K562 (cell line): ENCODE measurements around the gene GAB2. TPM values are rescaled to one million over a fixed set of nuclear protein-coding genes. Genes with fewer than 3 reads are reported as not detected.

Source experiments
- ATF7 ChIP-seq: fragments of 450-650 bp; IDR thresholded peaks from 2 replicates; pipeline ENCODE4 v1.7.1; 2014; ENCODE audit warnings: mild to moderate bottlenecking, moderate library complexity
- CBX5 ChIP-seq: IDR thresholded peaks from 2 replicates; pipeline ENCODE4 v1.6.1; 2014; ENCODE audit warnings: low read depth, borderline replicate concordance
- CREM ChIP-seq: IDR thresholded peaks from 2 replicates; pipeline ENCODE4 v1.6.1; 2014; ENCODE audit warnings: antibody characterized with exemption, low read depth
- DACH1 ChIP-seq: fragments of 450-650 bp; IDR thresholded peaks from 2 replicates; pipeline ENCODE4 v1.6.1; 2018; ENCODE audit not compliant: partially characterized antibody
- DLX4 ChIP-seq: fragments of 250-450 bp; sonication (Bioruptor Pico); IDR thresholded peaks from 2 replicates; pipeline ENCODE4 v1.6.1; 2021; ENCODE audit warnings: mild to moderate bottlenecking
- EWSR1 ChIP-seq: fragments of 450-650 bp; IDR thresholded peaks from 2 replicates; pipeline ENCODE4 v1.6.1; 2018; ENCODE audit warnings: borderline replicate concordance, mild to moderate bottlenecking, low read depth, moderate library complexity; ENCODE audit not compliant: partially characterized antibody
- GATAD2A ChIP-seq: fragments of 450-650 bp; IDR thresholded peaks from 2 replicates; pipeline ENCODE4 v1.6.1; 2017
- HSF4 ChIP-seq: fragments of 250-450 bp; sonication (Bioruptor Pico); IDR thresholded peaks from 2 replicates; pipeline ENCODE4 v2.1.2; 2022; ENCODE audit warnings: mild to moderate bottlenecking, moderate library complexity, borderline replicate concordance
- KAT7 ChIP-seq: sonication (generic); formaldehyde crosslinking; IDR thresholded peaks from 2 replicates; pipeline ENCODE4 v1.8.0; 2022; ENCODE audit warnings: missing genetic modification reagents, mild to moderate bottlenecking, borderline replicate concordance
- KLF13 ChIP-seq: fragments of 450-650 bp; IDR thresholded peaks from 2 replicates; pipeline ENCODE4 v1.6.1; 2016; ENCODE audit warnings: missing genetic modification characterization, low read depth, mild to moderate bottlenecking, missing compliant biosample characterization, moderate library complexity, borderline replicate concordance
- L3MBTL2 ChIP-seq: fragments of 450-650 bp; IDR thresholded peaks from 2 replicates; pipeline ENCODE4 v1.6.1; 2016; ENCODE audit warnings: mild to moderate bottlenecking, moderate library complexity
- MBD2 ChIP-seq: sonication (generic); IDR thresholded peaks from 2 replicates; pipeline ENCODE4 v1.6.1; 2016; ENCODE audit warnings: low read depth, borderline replicate concordance
- MLX ChIP-seq, 2 experiments: fragments of 450-650 bp in 1 of 2; sonication (generic) in 1 of 2; formaldehyde crosslinking; conservative IDR thresholded peaks; 2 replicates each; pipeline versions ENCODE4 v1.4.0 to v1.8.1; 2020 to 2022; ENCODE audit warnings: mild to moderate bottlenecking in 1 of 2, missing genetic modification reagents in 1 of 2
- MTA3 ChIP-seq: fragments of 450-650 bp; formaldehyde crosslinking; IDR thresholded peaks from 2 replicates; pipeline ENCODE4 v1.6.1; 2017; ENCODE audit warnings: mild to moderate bottlenecking, borderline replicate concordance
- NCOA4 ChIP-seq: fragments of 450-650 bp; IDR thresholded peaks from 2 replicates; pipeline ENCODE4 v1.6.1; 2018; ENCODE audit warnings: mild to moderate bottlenecking; ENCODE audit not compliant: partially characterized antibody
- NFATC3 ChIP-seq: fragments of 450-650 bp; IDR thresholded peaks from 2 replicates; pipeline ENCODE4 v1.6.1; 2017; ENCODE audit warnings: mild to moderate bottlenecking
- NFXL1 ChIP-seq: fragments of 450-650 bp; formaldehyde crosslinking; IDR thresholded peaks from 2 replicates; pipeline ENCODE4 v1.4.0; 2021; ENCODE audit warnings: mild to moderate bottlenecking
- PTBP1 ChIP-seq: fragments of 200-400 bp; formaldehyde crosslinking; IDR thresholded peaks from 2 replicates; pipeline ENCODE4 v1.6.1; 2017; ENCODE audit warnings: low read depth, low read length
- STAT5A ChIP-seq: IDR thresholded peaks from 2 replicates; pipeline ENCODE4 v1.6.1; 2012; ENCODE audit warnings: low read length, inconsistent platforms, borderline replicate concordance
- TAF7 ChIP-seq: fragments of 450-650 bp; IDR thresholded peaks from 2 replicates; pipeline ENCODE4 v1.6.1; 2016; ENCODE audit warnings: missing genetic modification characterization, missing compliant biosample characterization
- TARDBP ChIP-seq: fragments of 450-650 bp; IDR thresholded peaks from 2 replicates; pipeline ENCODE4 v1.6.1; 2016
- ZBTB34 ChIP-seq: fragments of 250-450 bp; sonication (Bioruptor Pico); IDR thresholded peaks from 2 replicates; pipeline ENCODE4 v1.8.0; 2021; ENCODE audit warnings: mild to moderate bottlenecking, moderate library complexity
- ZEB2 ChIP-seq: fragments of 450-650 bp; IDR thresholded peaks from 2 replicates; pipeline ENCODE4 v1.6.1; 2016
- ZNF124 ChIP-seq: sonication (generic); formaldehyde crosslinking; IDR thresholded peaks from 2 replicates; pipeline ENCODE4 v1.8.1; 2022; ENCODE audit warnings: missing genetic modification reagents
- ZNF239 ChIP-seq: fragments of 250-450 bp; sonication (Bioruptor Pico); IDR thresholded peaks from 2 replicates; pipeline ENCODE4 v1.4.0; 2020; ENCODE audit warnings: mild to moderate bottlenecking
- ZNF3 ChIP-seq: fragments of 250-450 bp; sonication (Bioruptor Pico); IDR thresholded peaks from 2 replicates; pipeline ENCODE4 v1.5.0; 2021; ENCODE audit warnings: mild to moderate bottlenecking, moderate library complexity
- ZNF445 ChIP-seq: fragments of 250-450 bp; sonication (Bioruptor Pico); IDR thresholded peaks from 2 replicates; pipeline ENCODE4 v1.4.0; 2020; ENCODE audit warnings: low read depth, mild to moderate bottlenecking, moderate library complexity
- ZNF583 ChIP-seq: fragments of 250-450 bp; sonication (Bioruptor Pico); IDR thresholded peaks from 2 replicates; pipeline ENCODE4 v1.4.0; 2020
- ZNF584 ChIP-seq: fragments of 200-800 bp; sonication (Bioruptor generic); IDR thresholded peaks from 2 replicates; pipeline ENCODE4 v1.6.1; 2016; ENCODE audit warnings: low read depth, mild to moderate bottlenecking, missing genetic modification characterization, missing compliant biosample characterization
- ZNF764 ChIP-seq: fragments of 250-450 bp; sonication (Bioruptor Pico); IDR thresholded peaks from 2 replicates; pipeline ENCODE4 v1.4.0; 2020; ENCODE audit warnings: low read depth, mild to moderate bottlenecking, moderate library complexity
- polyA plus RNA-seq, 8 experiments: library from polyadenylated mRNA; depleted of rRNA in 4 of 8; stranded (reverse) in 5 of 8; unstranded in 3 of 8; fragments of >200 nt; fragmentation: Nextera tagmentation in 2 of 8; fragmentation: Illumina TruSeq in 1 of 8; extraction: Ambion mirVana in 2 of 8; extraction: Trizol in 1 of 8; gene quantifications; 2 replicates each; pipeline versions ENCODE4 v1.2.1 to v1.2.3, GENCODE V29; 2011 to 2014; ENCODE audit warnings: inconsistent platforms in 1 of 8, missing spikeins in 1 of 8
- total RNA-seq, 7 experiments: library from RNA; depleted of rRNA in 6 of 7; stranded (reverse); fragments of >200 nt in 6 of 7; fragmentation: Illumina TruSeq in 2 of 7; extraction: Trizol in 2 of 7; gene quantifications; 2 replicates each; pipeline versions ENCODE4 v1.2.1 to v1.2.3, GENCODE V29; 2011 to 2021; ENCODE audit warnings: low replicate concordance in 1 of 7

The GAB2 gene
- total and polyA plus RNA-seq, 9 of the 15 experiments (the other 6 are each of a cell fraction or from before 2014, with no cell fraction given) = 2.3 to 35.2 (median 16.1) TPM

- no peak for TF ChIP-seq ZNF124 (CRISPR knock-in tag)
- TF ChIP-seq CBX5 = peak; percentile 68; the same call in 1 of the 2 replicates
- TF ChIP-seq KAT7 (CRISPR knock-in tag) = no peak
- TF ChIP-seq L3MBTL2 = peak; percentile 88
- peak; percentile 50 for TF ChIP-seq DACH1
- TF ChIP-seq MTA3 = peak; percentile 82
- no peak for TF ChIP-seq NCOA4
- no peak for TF ChIP-seq ZNF764 (CRISPR knock-in tag)
- TF ChIP-seq NFXL1 = peak; percentile 79
- peak; percentile 83 for TF ChIP-seq CREM
- TF ChIP-seq HSF4 (CRISPR knock-in tag) = peak; percentile 51; the same call in 1 of the 2 replicates
- no peak for TF ChIP-seq DLX4 (CRISPR knock-in tag)
- TF ChIP-seq MBD2 = no peak
- TF ChIP-seq ZNF584 (CRISPR knock-in tag) = peak; percentile 87
- no peak for TF ChIP-seq TAF7
- no peak for TF ChIP-seq EWSR1
- peak; percentile 46; the same call in 1 of the 2 replicates for TF ChIP-seq KLF13 (tag)
- TF ChIP-seq MLX (CRISPR knock-in tag; conservative IDR thresholded peaks at IDR 0.05) = no peak
- peak; percentile 95 for TF ChIP-seq ZEB2
- TF ChIP-seq ZNF583 (CRISPR knock-in tag) = peak; percentile 70; the same call in 1 of the 2 replicates
- no peak for TF ChIP-seq PTBP1
- peak; percentile 97 for TF ChIP-seq ATF7
- no peak for TF ChIP-seq TARDBP
- no peak for TF ChIP-seq NFATC3
- TF ChIP-seq ZNF3 = no peak
- TF ChIP-seq ZNF445 (CRISPR knock-in tag) = no peak
- TF ChIP-seq ZNF239 (CRISPR knock-in tag) = peak; percentile 49; the same call in 1 of the 2 replicates
- 0 out of 2 replicates have a peak, but pooled peaks have one; percentile 61 for TF ChIP-seq GATAD2A
- TF ChIP-seq ZBTB34 (CRISPR knock-in tag) = no peak
- TF ChIP-seq STAT5A = peak; percentile 63
These were observed 127.1 kb downstream of the GAB2 start (continued) for GRCh38 chr11:78290293-78291176.
